H1 (cell line): ENCODE measurements around the gene CGREF1. TPM values are rescaled to one million over a fixed set of nuclear protein-coding genes. Genes with fewer than 3 reads are reported as not detected.

Experiments
- CTCF ChIA-PET: fragments of 300-600 bp; sonication (Branson Sonifier 250); formaldehyde crosslinking; loops from one replicate; lab custom pipeline; 2021; ENCODE audit not compliant: partially characterized antibody; lab: Charles Lee
- POLR2A ChIA-PET: fragments of 300-600 bp; sonication (Branson Sonifier 250); formaldehyde crosslinking; loops from one replicate; lab custom pipeline; 2021; ENCODE audit warnings: inconsistent platforms; ENCODE audit not compliant: partially characterized antibody; lab: Charles Lee
- DNase-seq, 2 experiments: peaks; one replicate each; pipeline versions ENCODE4 v3.0.0 to v3.0.0-alpha.2; 2010 to 2022; ENCODE audit warnings: low spot score in 2 of 2, low read depth in 1 of 2, mixed read lengths in 1 of 2
- FAIRE-seq: peaks from 2 replicates; lab custom pipeline; 2011; peaks lifted over from hg19 to GRCh38; lab: Jason Lieb, UNC
- H2AFZ ChIP-seq: 2 replicates; pipeline ENCODE4 v1.8.1; 2012; ENCODE audit warnings: low read length, inconsistent platforms
- H2AK5ac ChIP-seq: 2 replicates; pipeline ENCODE4 v1.6.1; 2013; ENCODE audit warnings: low read depth, low read length
- H2BK120ac ChIP-seq: replicated peaks from 2 replicates; pipeline ENCODE3; 2013; ENCODE audit warnings: low read depth, low read length, inconsistent platforms
- H2BK12ac ChIP-seq: 2 replicates; pipeline ENCODE4 v1.6.1; 2013; ENCODE audit warnings: low read depth, low read length
- H2BK15ac ChIP-seq: 2 replicates; pipeline ENCODE4 v1.6.1; 2013; ENCODE audit warnings: low read length
- H2BK20ac ChIP-seq: 2 replicates; pipeline ENCODE4 v1.6.1; 2013; ENCODE audit warnings: low read length
- H2BK5ac ChIP-seq: 2 replicates; pipeline ENCODE4 v1.6.1; 2013; ENCODE audit warnings: low read depth, low read length
- H3K14ac ChIP-seq: 2 replicates; pipeline ENCODE4 v1.6.1; 2013; ENCODE audit warnings: inconsistent platforms; ENCODE audit not compliant: insufficient read length
- H3K18ac ChIP-seq: 2 replicates; pipeline ENCODE4 v1.6.1; 2013; ENCODE audit warnings: low read length; ENCODE audit errors: extremely low read depth
- H3K23ac ChIP-seq: 2 replicates; pipeline ENCODE4 v1.6.1; 2013; ENCODE audit warnings: inconsistent platforms; ENCODE audit not compliant: insufficient read length
- H3K23me2 ChIP-seq: 2 replicates; pipeline ENCODE4 v1.6.1; 2013; ENCODE audit warnings: low read depth, low read length
- H3K27ac ChIP-seq: 2 replicates; pipeline ENCODE4 v1.6.1; 2011; ENCODE audit warnings: low read depth, low read length, inconsistent platforms
- H3K27me3 ChIP-seq, 4 experiments: replicated peaks in 1 of 4; 1 replicate in 1 of 4; 2 replicates in 3 of 4; pipeline versions ENCODE4 v1.6.1 to v1.8.1; 2011 to 2013; ENCODE audit warnings: low read length in 3 of 4, mild to moderate bottlenecking in 3 of 4, inconsistent platforms in 2 of 4, mixed read lengths in 2 of 4, moderate library complexity in 1 of 4; ENCODE audit not compliant: control insufficient read depth in 3 of 4, insufficient read depth in 3 of 4; ENCODE audit errors: extremely low read depth in 1 of 4
- H3K36me3 ChIP-seq, 4 experiments: 2 replicates each; pipeline versions ENCODE4 v1.6.1 to v1.8.1; 2011 to 2013; ENCODE audit warnings: mild to moderate bottlenecking in 4 of 4, low read length in 3 of 4, moderate library complexity in 2 of 4, control low read depth in 1 of 4, inconsistent platforms in 1 of 4; ENCODE audit not compliant: insufficient read depth in 4 of 4, control insufficient read depth in 2 of 4
- H3K4ac ChIP-seq: replicated peaks from 2 replicates; pipeline ENCODE3; 2013; ENCODE audit warnings: low read length, low read depth, mixed read lengths, inconsistent platforms; ENCODE audit not compliant: insufficient read length
- H3K4me1 ChIP-seq, 4 experiments: replicated peaks in 1 of 4; 1 replicate in 1 of 4; 2 replicates in 3 of 4; pipeline versions ENCODE4 v1.6.1 to v1.8.1; 2011 to 2013; ENCODE audit warnings: low read length in 3 of 4, inconsistent platforms in 2 of 4, mixed read lengths in 1 of 4; ENCODE audit not compliant: insufficient read depth in 4 of 4, control insufficient read depth in 3 of 4
- H3K4me2 ChIP-seq, 2 experiments: 2 replicates each; pipeline versions ENCODE4 v1.6.1 to v1.8.1; 2011 to 2013; ENCODE audit warnings: low read depth in 2 of 2, low read length in 2 of 2, control low read depth in 1 of 2, inconsistent platforms in 1 of 2, mild to moderate bottlenecking in 1 of 2; ENCODE audit not compliant: insufficient read depth in 1 of 2
- H3K4me3 ChIP-seq, 4 experiments: fragments of 200-600, 300-600 bp in 1 of 4; sonication (generic), shearing (Covaris generic), sonication (Bioruptor Twin) in 1 of 4; 2 replicates each; pipeline versions ENCODE4 v1.5.1 to v1.8.1; 2011 to 2016; ENCODE audit warnings: low read length in 4 of 4, low read depth in 3 of 4, control low read depth in 2 of 4, inconsistent platforms in 2 of 4, mild to moderate bottlenecking in 2 of 4, mixed read lengths in 1 of 4, moderate library complexity in 1 of 4; ENCODE audit not compliant: insufficient read depth in 2 of 4; ENCODE audit errors: extremely low read depth in 1 of 4
- H3K56ac ChIP-seq: replicated peaks from 2 replicates; pipeline ENCODE3; 2013; ENCODE audit warnings: low read depth, mild to moderate bottlenecking, mixed read lengths, low read length, inconsistent platforms; ENCODE audit not compliant: insufficient read length
- H3K79me1 ChIP-seq: 2 replicates; pipeline ENCODE4 v1.6.1; 2013; ENCODE audit warnings: low read depth, low read length, control low read depth
- H3K79me2 ChIP-seq, 2 experiments: 2 replicates each; pipeline versions ENCODE4 v1.6.1 to v1.8.1; 2012 to 2013; ENCODE audit warnings: low read length in 2 of 2, mild to moderate bottlenecking in 2 of 2, inconsistent platforms in 1 of 2; ENCODE audit not compliant: insufficient read depth in 2 of 2, control insufficient read depth in 1 of 2
- H3K9ac ChIP-seq, 4 experiments: replicated peaks in 1 of 4; 1 replicate in 1 of 4; 2 replicates in 3 of 4; pipeline versions ENCODE4 v1.6.1 to v1.8.1; 2011 to 2013; ENCODE audit warnings: low read depth in 3 of 4, low read length in 3 of 4, control low read depth in 2 of 4, mild to moderate bottlenecking in 2 of 4, moderate library complexity in 2 of 4, inconsistent platforms in 1 of 4; ENCODE audit errors: extremely low read depth in 1 of 4
- H3K9me3 ChIP-seq, 2 experiments: 2 replicates each; pipeline versions ENCODE4 v1.6.1 to v1.8.1; 2012 to 2013; ENCODE audit warnings: mild to moderate bottlenecking in 2 of 2, moderate library complexity in 2 of 2, control low read depth in 1 of 2, inconsistent platforms in 1 of 2, low read depth in 1 of 2, low read length in 1 of 2, mixed read lengths in 1 of 2; ENCODE audit not compliant: insufficient read depth in 2 of 2
- H4K20me1 ChIP-seq, 2 experiments: replicated peaks in 1 of 2; 2 replicates each; pipeline versions ENCODE3 to v1.8.1; 2011 to 2013; ENCODE audit warnings: inconsistent platforms in 2 of 2, low read length in 2 of 2, mild to moderate bottlenecking in 1 of 2; ENCODE audit not compliant: insufficient read depth in 2 of 2, control insufficient read depth in 1 of 2
- H4K5ac ChIP-seq: 2 replicates; pipeline ENCODE4 v1.6.1; 2013; ENCODE audit warnings: low read length, low read depth, mixed read lengths, inconsistent platforms; ENCODE audit not compliant: insufficient read length
- H4K8ac ChIP-seq: 2 replicates; pipeline ENCODE4 v1.8.0; 2013; ENCODE audit warnings: mild to moderate bottlenecking, moderate library complexity, low read length, inconsistent platforms; ENCODE audit not compliant: insufficient read depth; ENCODE audit errors: extremely low read depth
- H4K91ac ChIP-seq: replicated peaks from 2 replicates; pipeline ENCODE3; 2013; ENCODE audit warnings: low read length, mixed read lengths, inconsistent platforms; ENCODE audit not compliant: insufficient read length
- ASH2L ChIP-seq: fragments of 200-600, 300-600 bp; sonication (generic); IDR thresholded peaks from one replicate; pipeline ENCODE4 v1.7.1; 2017; ENCODE audit warnings: low read length
- CBX5 ChIP-seq: fragments of 300-800, 300-1000 bp; sonication (generic); IDR thresholded peaks from 2 replicates; pipeline ENCODE4 v1.7.1; 2016; ENCODE audit warnings: antibody characterized with exemption, low read length, low read depth
- GTF2F1 ChIP-seq: IDR thresholded peaks from 2 replicates; pipeline ENCODE4 v1.6.1; 2012; ENCODE audit warnings: low read depth, low read length, improper control_type of control experiment, borderline replicate concordance
- POLR2AphosphoS5 ChIP-seq: IDR thresholded peaks from 2 replicates; pipeline ENCODE4 v1.6.1; 2011; ENCODE audit warnings: low read depth, low read length
- SAP30 ChIP-seq: fragments of 300-600 bp; sonication (generic); IDR thresholded peaks from 2 replicates; pipeline ENCODE4 v1.7.1; 2012; ENCODE audit warnings: low read length, moderate library complexity, mild to moderate bottlenecking, inconsistent platforms; ENCODE audit not compliant: insufficient read depth, insufficient replicate concordance
- SRF ChIP-seq: IDR thresholded peaks from 2 replicates; pipeline ENCODE4 v1.6.1; 2011; ENCODE audit warnings: mild to moderate bottlenecking, low read depth, low read length, moderate library complexity
- TAF7 ChIP-seq: optimal IDR thresholded peaks from 2 replicates; pipeline ENCODE3; 2011; ENCODE audit warnings: low read depth, mild to moderate bottlenecking, inconsistent platforms, low read length, moderate library complexity, borderline replicate concordance
- TEAD4 ChIP-seq: IDR thresholded peaks from 2 replicates; pipeline ENCODE4 v1.6.1; 2012; ENCODE audit warnings: low read depth, low read length, inconsistent platforms, mixed read lengths
- WGBS, 2 experiments: shearing (Covaris generic) in 1 of 2; methylation state at CpG; one replicate each; pipeline versions ENCODE4 v1.1.6 to v1.1.7; 2013 to 2015; ENCODE audit warnings: low lambda C conversion rate in 2 of 2, mixed read lengths in 2 of 2, inconsistent platforms in 1 of 2, low coverage in 1 of 2, missing lambda C conversion rate in 1 of 2; ENCODE audit not compliant: insufficient replicate concordance in 2 of 2, insufficient coverage in 1 of 2, insufficient read length in 1 of 2; ENCODE audit errors: extremely low coverage in 1 of 2, missing lambda C conversion rate in 1 of 2; 5-methylcytosine and 5-hydroxymethylcytosine counted together
- polyA plus RNA-seq, 7 experiments: library from polyadenylated mRNA; depleted of rRNA in 3 of 7; stranded (reverse) in 5 of 7; unstranded in 2 of 7; fragments of >200 nt in 5 of 7; fragments of 200-250 nt in 2 of 7; gene quantifications; 1 replicate in 5 of 7; 2 replicates in 1 of 7; 4 replicates in 1 of 7; pipeline versions ENCODE4 v1.2.1 to v1.2.3, GENCODE V29; 2011 to 2013; ENCODE audit warnings: missing spikeins in 2 of 7, mixed read lengths in 2 of 7
- total RNA-seq: library from RNA; stranded (reverse); fragmentation: NEBNext Ultra II Directional; extraction: Animal tissue kit (Norgen Biotek cat#: 25700); gene quantifications from 2 replicates; pipeline ENCODE4 v1.2.1, GENCODE V29; 2021
- TF ChIP-seq, protein P1 (sequence below): IDR thresholded peaks from 2 replicates; pipeline ENCODE4 v1.6.1; 2012; ENCODE audit warnings: inconsistent platforms

CGREF1 gene
- total and polyA plus RNA-seq, 2 of the 8 experiments (the other 6 are each of a cell fraction or from before 2014, with no cell fraction given), result 2.5 to 3.4 TPM

DNA sequence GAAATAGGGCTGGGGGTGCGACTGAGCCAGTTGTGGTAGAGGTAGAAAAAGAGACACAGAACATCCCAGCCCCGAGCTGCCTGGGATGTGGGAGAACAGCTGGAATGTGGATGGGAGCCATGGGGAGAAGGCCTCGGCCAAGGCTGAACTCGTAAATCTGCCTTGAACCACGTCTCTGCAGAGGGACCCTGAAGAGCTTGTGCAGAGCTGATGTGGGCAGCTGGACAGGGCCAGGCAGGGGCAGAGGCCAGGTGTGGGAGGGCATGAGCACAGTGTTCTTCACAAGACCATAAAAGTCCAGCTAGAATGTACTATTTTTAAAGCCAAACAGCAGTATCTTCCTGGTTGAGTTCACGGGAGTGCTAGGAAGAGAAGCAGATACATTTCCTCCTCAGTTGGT, 35.6 kb upstream of the CGREF1 start:
- H3K14ac ChIP-seq, result no peak overlapping the region
- H3K36me3 ChIP-seq, result no peaks in the 10 kb centered on the region
- 0 out of 2 replicates have a peak overlapping the region, but pooled peaks have one; percentile 60 for H2BK12ac ChIP-seq
- no peak overlapping the region for H4K8ac ChIP-seq
- H3K4me1 ChIP-seq, result no peaks in the 10 kb centered on the region; a peak in 1 of 7 replicates
- no peaks in the 10 kb centered on the region for H3K9me3 ChIP-seq
- TF ChIP-seq TAF7, result no peak
- no peak for TF ChIP-seq CBX5
- no peak for TF ChIP-seq TEAD4
- TF ChIP-seq POLR2AphosphoS5, result no peak
- TF ChIP-seq ASH2L, result no peak
- no peak for TF ChIP-seq SRF
- TF ChIP-seq GTF2F1, result no peak
- TF ChIP-seq SAP30, result no peak
- TF ChIP-seq, protein P1, sequence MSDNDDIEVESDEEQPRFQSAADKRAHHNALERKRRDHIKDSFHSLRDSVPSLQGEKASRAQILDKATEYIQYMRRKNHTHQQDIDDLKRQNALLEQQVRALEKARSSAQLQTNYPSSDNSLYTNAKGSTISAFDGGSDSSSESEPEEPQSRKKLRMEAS, result no peak
- H3K4ac ChIP-seq, result no peak overlapping the region
- no peak overlapping the region for H3K56ac ChIP-seq
- no peaks in the 10 kb centered on the region for H3K79me2 ChIP-seq
- H3K18ac ChIP-seq, result no peak overlapping the region
- H2BK5ac ChIP-seq, result no peak overlapping the region
- H2BK20ac ChIP-seq, result no peak overlapping the region
- ChIA-PET CTCF (interaction anchor here (0.7 to 2.9 kb wide), 7 partner anchors 13 to 80 kb away, joined by 3 to 14 read pairs (median 3); partner anchors contain the start of gene PREB), POLR2A (interaction anchor here (1.4 kb wide), 1 partner anchor 9 kb away, joined by 6 read pairs; no protein-coding TSS in a partner anchor)
- no peak overlapping the region for H2BK120ac ChIP-seq
- H4K5ac ChIP-seq, result no peak overlapping the region
- H4K20me1 ChIP-seq, result no peaks in the 10 kb centered on the region
- H3K27ac ChIP-seq, result no peak overlapping the region
- no peak overlapping the region for H2BK15ac ChIP-seq
- no peak overlapping the region for H2AFZ ChIP-seq
- H3K27me3 ChIP-seq, result no peaks in the 10 kb centered on the region
- no peak overlapping the region for H3K4me2 ChIP-seq
- no peak overlapping the region for H4K91ac ChIP-seq
- H2AK5ac ChIP-seq, result no peak overlapping the region
- no peaks in the 10 kb centered on the region for H3K79me1 ChIP-seq
- DNase-seq, result no peak
- no peak overlapping the region for H3K23ac ChIP-seq
- FAIRE-seq, result no peak
- H3K4me3 ChIP-seq, result no peak overlapping the region
- H3K23me2 ChIP-seq, result no peaks in the 10 kb centered on the region
- no peak overlapping the region for H3K9ac ChIP-seq
- 84% methylated on average over 6 of the region's 6 CpGs; no CpG with 5 or more reads in 1 of the 2 experiments for WGBS, 2 experiments
